ENCODE results near the gene INSM1.

The INSM1 gene

DNA sequence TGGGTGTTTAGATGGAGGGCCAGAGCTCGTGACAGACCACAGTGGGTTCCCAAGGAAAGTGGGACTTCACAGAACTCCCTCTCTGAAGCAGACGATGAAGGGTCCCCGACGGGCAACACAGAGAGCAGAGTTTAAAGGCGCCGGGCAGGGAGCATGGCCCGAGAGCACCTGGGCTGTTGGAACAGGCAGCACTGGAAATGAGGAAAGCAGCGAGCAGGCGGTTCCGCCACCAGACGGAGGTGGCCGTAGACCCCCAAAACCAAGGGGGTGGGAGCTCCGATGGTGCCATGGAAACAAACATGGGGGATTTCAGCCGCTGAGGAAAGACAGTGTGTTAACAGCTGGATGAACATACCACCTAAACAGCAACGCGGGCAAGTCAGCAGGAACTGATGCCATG lies 27.5 kb upstream of the INSM1 start:
- Histone ChIP-seq H2AFZ (ENCODE audit: insufficient read depth, low read length, poor library complexity) (no peak overlapping the region), H3K18ac (ENCODE audit: low read length) (no peak overlapping the region), H3K23ac (ENCODE audit: low read length) (no peak overlapping the region), H3K9ac (ENCODE audit: low read length) (no peak overlapping the region), H3K27ac (ENCODE audit: low read depth, low read length) (no peak overlapping the region), H3K79me1 (ENCODE audit: low read length) (no peaks in the 10 kb centered on the region), H4K8ac (ENCODE audit: low read depth, low read length) (no peak overlapping the region), H2BK5ac (ENCODE audit: low read depth, low read length, poor library complexity) (no peak overlapping the region), H3K9me3 (ENCODE audit: insufficient read depth, low read depth, low read length) (peaks cover 3% of the 10 kb centered on the region), H3K4me3 (ENCODE audit: low read depth, low read length) (no peak overlapping the region), H3K4me1 (ENCODE audit: control insufficient read depth in 1 of 2, insufficient read depth in 2 of 2, low read length in 2 of 2) (no peaks in the 10 kb centered on the region), H4K12ac (ENCODE audit: low read depth, low read length) (no peak overlapping the region), H3K27me3 (ENCODE audit: insufficient read depth, low read length) (no peaks in the 10 kb centered on the region), H3K36me3 (ENCODE audit: control insufficient read depth in 1 of 2, insufficient read depth in 2 of 2, low read length in 2 of 2) (no peaks in the 10 kb centered on the region), H2AK5ac (ENCODE audit: low read length) (no peak overlapping the region), H2BK12ac (ENCODE audit: low read length) (no peak overlapping the region), H3K4ac (ENCODE audit: low read depth, low read length) (no peak overlapping the region), H3K4me2 (ENCODE audit: low read length) (no peak overlapping the region), H4K91ac (ENCODE audit: low read depth, low read length) (no peak overlapping the region), H3K14ac (ENCODE audit: low read length) (no peak overlapping the region), H3K79me2 (ENCODE audit: control insufficient read depth, insufficient read depth, low read length, poor library complexity) (no peaks in the 10 kb centered on the region), H2BK120ac (ENCODE audit: insufficient read depth, low read length, poor library complexity) (no peak overlapping the region)
- WGBS (ENCODE audit: extremely low coverage, insufficient coverage, insufficient read length) = no CpG with 5 or more reads among the region's 16 CpGs
- DNase-seq = no peak

DNA sequence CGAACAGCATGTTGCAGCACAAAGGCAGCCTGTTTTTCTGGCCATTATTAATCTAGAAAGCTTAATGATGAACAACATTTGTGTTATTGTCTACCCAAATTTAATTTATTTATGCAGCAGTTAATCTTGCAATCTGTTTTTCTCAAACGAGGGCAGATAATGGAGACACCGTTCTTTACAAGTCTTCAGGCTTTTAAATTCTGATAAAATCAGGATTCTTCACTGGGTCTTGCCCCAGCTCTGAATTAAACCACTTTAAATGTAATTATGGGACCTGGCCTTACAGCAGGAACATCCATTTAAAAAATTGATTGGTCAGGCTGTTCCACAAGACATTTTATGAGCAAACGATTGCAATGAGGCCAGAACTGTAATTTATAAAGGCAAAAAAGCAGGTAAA lies 26.5 kb upstream of the INSM1 start:
- H4K91ac ChIP-seq (ENCODE audit: low read depth, low read length) = no peak overlapping the region
- no peaks in the 10 kb centered on the region for H3K4me1 ChIP-seq (ENCODE audit: control insufficient read depth in 1 of 2, insufficient read depth in 2 of 2, low read length in 2 of 2)
- H3K14ac ChIP-seq (ENCODE audit: low read length) = no peak overlapping the region
- no peak overlapping the region for H3K4me3 ChIP-seq (ENCODE audit: low read depth, low read length)
- H3K27ac ChIP-seq (ENCODE audit: low read depth, low read length) = no peak overlapping the region
- H4K12ac ChIP-seq (ENCODE audit: low read depth, low read length) = no peak overlapping the region
- H4K8ac ChIP-seq (ENCODE audit: low read depth, low read length) = no peak overlapping the region
- no peak overlapping the region for H3K4ac ChIP-seq (ENCODE audit: low read depth, low read length)
- H2AK5ac ChIP-seq (ENCODE audit: low read length) = no peak overlapping the region
- no peak overlapping the region for H2BK5ac ChIP-seq (ENCODE audit: low read depth, low read length, poor library complexity)
- WGBS (ENCODE audit: extremely low coverage, insufficient coverage, insufficient read length) = no CpG with 5 or more reads among the region's 4 CpGs
- no peaks in the 10 kb centered on the region for H3K36me3 ChIP-seq (ENCODE audit: control insufficient read depth in 1 of 2, insufficient read depth in 2 of 2, low read length in 2 of 2)
- H2BK120ac ChIP-seq (ENCODE audit: insufficient read depth, low read length, poor library complexity) = no peak overlapping the region
- no peak overlapping the region for H3K9ac ChIP-seq (ENCODE audit: low read length)
- no peak overlapping the region for H3K4me2 ChIP-seq (ENCODE audit: low read length)
- H3K79me1 ChIP-seq (ENCODE audit: low read length) = no peaks in the 10 kb centered on the region
- H2BK12ac ChIP-seq (ENCODE audit: low read length) = no peak overlapping the region
- no peaks in the 10 kb centered on the region for H3K27me3 ChIP-seq (ENCODE audit: insufficient read depth, low read length)
- no peak overlapping the region for H3K23ac ChIP-seq (ENCODE audit: low read length)
- H3K9me3 ChIP-seq (ENCODE audit: insufficient read depth, low read depth, low read length) = peaks cover 3% of the 10 kb centered on the region
- H2AFZ ChIP-seq (ENCODE audit: insufficient read depth, low read length, poor library complexity) = no peak overlapping the region
- H3K79me2 ChIP-seq (ENCODE audit: control insufficient read depth, insufficient read depth, low read length, poor library complexity) = no peaks in the 10 kb centered on the region
- no peak overlapping the region for H3K18ac ChIP-seq (ENCODE audit: low read length)
- no peak for DNase-seq

DNA sequence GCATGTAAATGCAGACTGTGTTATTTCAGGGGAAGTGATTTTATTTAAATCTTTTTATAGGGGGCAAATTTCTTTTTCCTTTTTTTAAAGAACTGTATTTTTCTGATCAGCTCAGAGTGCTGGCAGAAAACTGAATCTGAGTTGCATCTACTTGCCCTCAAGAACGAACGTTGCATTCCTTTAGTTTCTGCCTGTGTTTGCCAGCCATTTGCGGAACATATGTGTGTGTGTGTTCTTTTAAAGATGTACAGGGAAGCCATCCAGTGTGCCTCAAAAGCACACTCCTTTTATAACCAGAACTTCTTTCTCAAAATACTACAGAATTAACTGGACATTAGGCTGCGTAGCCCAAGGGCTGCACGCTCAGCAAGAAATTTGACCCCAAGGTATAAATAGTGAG lies 25.8 kb upstream of the INSM1 start:
- Histone ChIP-seq H3K18ac (ENCODE audit: low read length) (no peak overlapping the region), H3K27me3 (ENCODE audit: insufficient read depth, low read length) (no peaks in the 10 kb centered on the region), H3K4ac (ENCODE audit: low read depth, low read length) (no peak overlapping the region), H3K23ac (ENCODE audit: low read length) (no peak overlapping the region), H3K36me3 (ENCODE audit: control insufficient read depth in 1 of 2, insufficient read depth in 2 of 2, low read length in 2 of 2) (no peaks in the 10 kb centered on the region), H2AK5ac (ENCODE audit: low read length) (no peak overlapping the region), H3K9ac (ENCODE audit: low read length) (no peak overlapping the region), H3K79me1 (ENCODE audit: low read length) (no peaks in the 10 kb centered on the region), H4K12ac (ENCODE audit: low read depth, low read length) (no peak overlapping the region), H3K4me2 (ENCODE audit: low read length) (no peak overlapping the region), H4K8ac (ENCODE audit: low read depth, low read length) (no peak overlapping the region), H3K4me3 (ENCODE audit: low read depth, low read length) (no peak overlapping the region), H3K9me3 (ENCODE audit: insufficient read depth, low read depth, low read length) (peaks cover under 1% of the 10 kb centered on the region), H2BK12ac (ENCODE audit: low read length) (no peak overlapping the region), H3K4me1 (ENCODE audit: control insufficient read depth in 1 of 2, insufficient read depth in 2 of 2, low read length in 2 of 2) (no peaks in the 10 kb centered on the region), H2BK5ac (ENCODE audit: low read depth, low read length, poor library complexity) (no peak overlapping the region), H3K14ac (ENCODE audit: low read length) (no peak overlapping the region), H2BK120ac (ENCODE audit: insufficient read depth, low read length, poor library complexity) (no peak overlapping the region), H3K79me2 (ENCODE audit: control insufficient read depth, insufficient read depth, low read length, poor library complexity) (no peaks in the 10 kb centered on the region), H4K91ac (ENCODE audit: low read depth, low read length) (no peak overlapping the region), H3K27ac (ENCODE audit: low read depth, low read length) (no peak overlapping the region), H2AFZ (ENCODE audit: insufficient read depth, low read length, poor library complexity) (no peak overlapping the region)
- no peak for DNase-seq
- WGBS (ENCODE audit: extremely low coverage, insufficient coverage, insufficient read length) = no CpG with 5 or more reads among the region's 5 CpGs

DNA sequence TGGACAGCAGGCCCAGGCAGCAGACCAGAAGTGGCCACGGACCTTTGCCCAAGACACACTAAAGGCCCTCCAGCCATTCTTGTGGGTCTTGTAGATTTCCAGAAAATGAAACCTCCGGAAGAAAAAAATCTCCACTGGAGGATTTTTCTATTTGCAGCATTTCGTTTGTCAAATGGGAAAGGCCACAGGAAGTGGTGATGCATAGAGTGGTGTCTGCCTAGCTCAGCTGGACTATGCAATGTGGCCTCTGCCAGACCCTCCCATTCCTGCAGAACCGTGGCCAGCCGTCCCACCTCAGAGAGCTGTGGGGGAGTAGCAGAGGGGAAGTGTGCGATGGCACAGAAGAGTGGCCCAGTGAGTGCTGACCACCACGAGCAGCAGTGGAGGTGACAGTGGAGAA lies 24.0 kb upstream of the INSM1 start:
- H4K8ac ChIP-seq (ENCODE audit: low read depth, low read length) = no peak overlapping the region
- DNase-seq = no peak
- no peak overlapping the region for H3K4me2 ChIP-seq (ENCODE audit: low read length)
- no peak overlapping the region for H2BK12ac ChIP-seq (ENCODE audit: low read length)
- no peak overlapping the region for H4K91ac ChIP-seq (ENCODE audit: low read depth, low read length)
- no peak overlapping the region for H2AK5ac ChIP-seq (ENCODE audit: low read length)
- no peak overlapping the region for H4K12ac ChIP-seq (ENCODE audit: low read depth, low read length)
- H3K79me2 ChIP-seq (ENCODE audit: control insufficient read depth, insufficient read depth, low read length, poor library complexity) = no peaks in the 10 kb centered on the region
- H3K4me1 ChIP-seq (ENCODE audit: control insufficient read depth in 1 of 2, insufficient read depth in 2 of 2, low read length in 2 of 2) = no peaks in the 10 kb centered on the region
- H3K18ac ChIP-seq (ENCODE audit: low read length) = no peak overlapping the region
- WGBS (ENCODE audit: extremely low coverage, insufficient coverage, insufficient read length) = no CpG with 5 or more reads among the region's 7 CpGs
- H3K27ac ChIP-seq (ENCODE audit: low read depth, low read length) = no peak overlapping the region
- H3K14ac ChIP-seq (ENCODE audit: low read length) = no peak overlapping the region
- no peak overlapping the region for H3K4ac ChIP-seq (ENCODE audit: low read depth, low read length)
- no peaks in the 10 kb centered on the region for H3K9me3 ChIP-seq (ENCODE audit: insufficient read depth, low read depth, low read length)
- no peak overlapping the region for H3K4me3 ChIP-seq (ENCODE audit: low read depth, low read length)
- H3K23ac ChIP-seq (ENCODE audit: low read length) = no peak overlapping the region
- H3K36me3 ChIP-seq (ENCODE audit: control insufficient read depth in 1 of 2, insufficient read depth in 2 of 2, low read length in 2 of 2) = no peaks in the 10 kb centered on the region
- no peak overlapping the region for H2BK5ac ChIP-seq (ENCODE audit: low read depth, low read length, poor library complexity)
- no peaks in the 10 kb centered on the region for H3K27me3 ChIP-seq (ENCODE audit: insufficient read depth, low read length)
- no peaks in the 10 kb centered on the region for H3K79me1 ChIP-seq (ENCODE audit: low read length)
- no peak overlapping the region for H2BK120ac ChIP-seq (ENCODE audit: insufficient read depth, low read length, poor library complexity)
- H3K9ac ChIP-seq (ENCODE audit: low read length) = no peak overlapping the region
- no peak overlapping the region for H2AFZ ChIP-seq (ENCODE audit: insufficient read depth, low read length, poor library complexity)
